ENCODE data around the gene NOS1AP.

Gene NOS1AP

GRCh38 chr1:162361349-162361748 is 291.9 kb downstream of the NOS1AP start:
- H3K23ac ChIP-seq (ENCODE audit: low read length), result no peak overlapping the region
- H2BK15ac ChIP-seq (replicated peaks; ENCODE audit: low read depth), result no peak overlapping the region
- H3K27me3 ChIP-seq (ENCODE audit: insufficient read depth, low read length, poor library complexity), result no peaks in the 10 kb centered on the region
- no peak overlapping the region for H2AK5ac ChIP-seq (ENCODE audit: low read length)
- no peak overlapping the region for H3K4ac ChIP-seq (ENCODE audit: low read depth, low read length)
- H3K4me2 ChIP-seq (ENCODE audit: low read length), result no peak overlapping the region
- no CpG with 5 or more reads among the region's 5 CpGs for WGBS (ENCODE audit: extremely low coverage, insufficient coverage, low lambda C conversion rate)
- H3K9ac ChIP-seq (ENCODE audit: low read length), result no peak overlapping the region
- H3K79me2 ChIP-seq (ENCODE audit: control insufficient read depth, insufficient read depth, low read length), result no peaks in the 10 kb centered on the region
- no peaks in the 10 kb centered on the region for H3K4me1 ChIP-seq (ENCODE audit: control insufficient read depth, low read depth, low read length)
- no peak overlapping the region for H3K18ac ChIP-seq (ENCODE audit: low read length)
- no peaks in the 10 kb centered on the region for H3K79me1 ChIP-seq (ENCODE audit: low read length)
- no peak for DNase-seq
- no peak overlapping the region for H4K5ac ChIP-seq (ENCODE audit: low read length)
- H2BK5ac ChIP-seq (ENCODE audit: low read length), result no peak overlapping the region
- no peak overlapping the region for H3K27ac ChIP-seq (ENCODE audit: low read depth, low read length)
- H4K8ac ChIP-seq (ENCODE audit: low read depth, low read length), result no peak overlapping the region
- no peak overlapping the region for H3K56ac ChIP-seq (ENCODE audit: low read length)
- H2BK120ac ChIP-seq (ENCODE audit: low read depth, low read length), result no peak overlapping the region
- H3K4me3 ChIP-seq (ENCODE audit: low read length), result no peak overlapping the region
- H3K36me3 ChIP-seq (ENCODE audit: control insufficient read depth, insufficient read depth, low read length), result no peaks in the 10 kb centered on the region

GRCh38 chr1:162363823-162364222 is 294.3 kb downstream of the NOS1AP start:
- Histone ChIP-seq H2BK120ac (ENCODE audit: low read depth, low read length) (no peak overlapping the region), H3K27me3 (ENCODE audit: insufficient read depth, low read length, poor library complexity) (no peaks in the 10 kb centered on the region), H3K18ac (ENCODE audit: low read length) (no peak overlapping the region), H2AK5ac (ENCODE audit: low read length) (no peak overlapping the region), H3K4me2 (ENCODE audit: low read length) (no peak overlapping the region), H3K9ac (ENCODE audit: low read length) (no peak overlapping the region), H3K27ac (ENCODE audit: low read depth, low read length) (no peak overlapping the region), H2BK15ac (replicated peaks; ENCODE audit: low read depth) (no peak overlapping the region), H4K8ac (ENCODE audit: low read depth, low read length) (no peak overlapping the region), H3K79me2 (ENCODE audit: control insufficient read depth, insufficient read depth, low read length) (no peaks in the 10 kb centered on the region), H3K4ac (ENCODE audit: low read depth, low read length) (no peak overlapping the region), H3K79me1 (ENCODE audit: low read length) (no peaks in the 10 kb centered on the region), H4K5ac (ENCODE audit: low read length) (no peak overlapping the region), H3K23ac (ENCODE audit: low read length) (no peak overlapping the region), H3K4me3 (ENCODE audit: low read length) (no peak overlapping the region), H3K4me1 (ENCODE audit: control insufficient read depth, low read depth, low read length) (no peaks in the 10 kb centered on the region), H3K56ac (ENCODE audit: low read length) (no peak overlapping the region), H3K36me3 (ENCODE audit: control insufficient read depth, insufficient read depth, low read length) (no peaks in the 10 kb centered on the region), H2BK5ac (ENCODE audit: low read length) (no peak overlapping the region)
- DNase-seq, result no peak
- WGBS (ENCODE audit: extremely low coverage, insufficient coverage, low lambda C conversion rate), result no CpG with 5 or more reads among the region's 3 CpGs

- Histone ChIP-seq H3K9ac (ENCODE audit: low read length) (no peak overlapping the region), H2BK15ac (replicated peaks; ENCODE audit: low read depth) (no peak overlapping the region), H2AK5ac (ENCODE audit: low read length) (no peak overlapping the region), H4K8ac (ENCODE audit: low read depth, low read length) (no peak overlapping the region), H4K5ac (ENCODE audit: low read length) (no peak overlapping the region), H3K18ac (ENCODE audit: low read length) (no peak overlapping the region), H3K4me3 (ENCODE audit: low read length) (no peak overlapping the region), H3K27ac (ENCODE audit: low read depth, low read length) (no peak overlapping the region), H2BK5ac (ENCODE audit: low read length) (no peak overlapping the region), H2BK120ac (ENCODE audit: low read depth, low read length) (no peak overlapping the region), H3K79me2 (ENCODE audit: control insufficient read depth, insufficient read depth, low read length) (no peaks in the 10 kb centered on the region), H3K23ac (ENCODE audit: low read length) (no peak overlapping the region), H3K36me3 (ENCODE audit: control insufficient read depth, insufficient read depth, low read length) (no peaks in the 10 kb centered on the region), H3K79me1 (ENCODE audit: low read length) (no peaks in the 10 kb centered on the region), H3K4me2 (ENCODE audit: low read length) (no peak overlapping the region), H3K56ac (ENCODE audit: low read length) (no peak overlapping the region), H3K4ac (ENCODE audit: low read depth, low read length) (no peak overlapping the region), H3K4me1 (ENCODE audit: control insufficient read depth, low read depth, low read length) (no peaks in the 10 kb centered on the region), H3K27me3 (ENCODE audit: insufficient read depth, low read length, poor library complexity) (no peaks in the 10 kb centered on the region)
- DNase-seq, result no peak
- WGBS (ENCODE audit: extremely low coverage, insufficient coverage, low lambda C conversion rate), result no CpG with 5 or more reads among the region's 1 CpG
Measured at GRCh38 chr1:162364498-162364897, 295.0 kb downstream of the NOS1AP start.

GRCh38 chr1:162365284-162366020 is 296.0 kb downstream of the NOS1AP start:
- Histone ChIP-seq H2BK5ac (ENCODE audit: low read length) (no peak overlapping the region), H3K4me1 (ENCODE audit: control insufficient read depth, low read depth, low read length) (no peaks in the 10 kb centered on the region), H3K9ac (ENCODE audit: low read length) (no peak overlapping the region), H3K4ac (ENCODE audit: low read depth, low read length) (no peak overlapping the region), H3K27ac (ENCODE audit: low read depth, low read length) (no peak overlapping the region), H2BK15ac (replicated peaks; ENCODE audit: low read depth) (no peak overlapping the region), H3K4me2 (ENCODE audit: low read length) (no peak overlapping the region), H2BK120ac (ENCODE audit: low read depth, low read length) (no peak overlapping the region), H4K5ac (ENCODE audit: low read length) (no peak overlapping the region), H4K8ac (ENCODE audit: low read depth, low read length) (no peak overlapping the region), H3K56ac (ENCODE audit: low read length) (no peak overlapping the region), H3K27me3 (ENCODE audit: insufficient read depth, low read length, poor library complexity) (no peaks in the 10 kb centered on the region), H3K18ac (ENCODE audit: low read length) (no peak overlapping the region), H2AK5ac (ENCODE audit: low read length) (no peak overlapping the region), H3K23ac (ENCODE audit: low read length) (no peak overlapping the region), H3K4me3 (ENCODE audit: low read length) (no peak overlapping the region), H3K79me2 (ENCODE audit: control insufficient read depth, insufficient read depth, low read length) (no peaks in the 10 kb centered on the region), H3K36me3 (ENCODE audit: control insufficient read depth, insufficient read depth, low read length) (no peaks in the 10 kb centered on the region), H3K79me1 (ENCODE audit: low read length) (no peaks in the 10 kb centered on the region)
- WGBS (ENCODE audit: extremely low coverage, insufficient coverage, low lambda C conversion rate), result no CpG with 5 or more reads among the region's 10 CpGs
- no peak for DNase-seq

GRCh38 chr1:162366149-162366548 is 296.7 kb downstream of the NOS1AP start:
- H3K4me3 ChIP-seq (ENCODE audit: low read length), result no peak overlapping the region
- no peaks in the 10 kb centered on the region for H3K79me1 ChIP-seq (ENCODE audit: low read length)
- no peak overlapping the region for H3K23ac ChIP-seq (ENCODE audit: low read length)
- no peak overlapping the region for H2BK120ac ChIP-seq (ENCODE audit: low read depth, low read length)
- H3K79me2 ChIP-seq (ENCODE audit: control insufficient read depth, insufficient read depth, low read length), result no peaks in the 10 kb centered on the region
- no peak overlapping the region for H3K56ac ChIP-seq (ENCODE audit: low read length)
- H3K27me3 ChIP-seq (ENCODE audit: insufficient read depth, low read length, poor library complexity), result no peaks in the 10 kb centered on the region
- H3K9ac ChIP-seq (ENCODE audit: low read length), result no peak overlapping the region
- H4K8ac ChIP-seq (ENCODE audit: low read depth, low read length), result no peak overlapping the region
- H3K4me2 ChIP-seq (ENCODE audit: low read length), result no peak overlapping the region
- H3K36me3 ChIP-seq (ENCODE audit: control insufficient read depth, insufficient read depth, low read length), result no peaks in the 10 kb centered on the region
- no peak overlapping the region for H2BK15ac ChIP-seq (replicated peaks; ENCODE audit: low read depth)
- no peak overlapping the region for H4K5ac ChIP-seq (ENCODE audit: low read length)
- DNase-seq, result no peak
- no peak overlapping the region for H2AK5ac ChIP-seq (ENCODE audit: low read length)
- no peak overlapping the region for H2BK5ac ChIP-seq (ENCODE audit: low read length)
- H3K4me1 ChIP-seq (ENCODE audit: control insufficient read depth, low read depth, low read length), result no peaks in the 10 kb centered on the region
- no peak overlapping the region for H3K18ac ChIP-seq (ENCODE audit: low read length)
- H3K27ac ChIP-seq (ENCODE audit: low read depth, low read length), result no peak overlapping the region
- H3K4ac ChIP-seq (ENCODE audit: low read depth, low read length), result no peak overlapping the region
- no CpG with 5 or more reads among the region's 4 CpGs for WGBS (ENCODE audit: extremely low coverage, insufficient coverage, low lambda C conversion rate)

- H4K8ac ChIP-seq (ENCODE audit: low read depth, low read length), result no peak overlapping the region
- H3K79me2 ChIP-seq (ENCODE audit: control insufficient read depth, insufficient read depth, low read length), result no peaks in the 10 kb centered on the region
- H3K4ac ChIP-seq (ENCODE audit: low read depth, low read length), result no peak overlapping the region
- no peak overlapping the region for H3K23ac ChIP-seq (ENCODE audit: low read length)
- H3K4me2 ChIP-seq (ENCODE audit: low read length), result no peak overlapping the region
- no peaks in the 10 kb centered on the region for H3K4me1 ChIP-seq (ENCODE audit: control insufficient read depth, low read depth, low read length)
- H2BK15ac ChIP-seq (replicated peaks; ENCODE audit: low read depth), result no peak overlapping the region
- DNase-seq, result no peak
- H4K5ac ChIP-seq (ENCODE audit: low read length), result no peak overlapping the region
- no peak overlapping the region for H3K4me3 ChIP-seq (ENCODE audit: low read length)
- H3K36me3 ChIP-seq (ENCODE audit: control insufficient read depth, insufficient read depth, low read length), result no peaks in the 10 kb centered on the region
- no peak overlapping the region for H2BK5ac ChIP-seq (ENCODE audit: low read length)
- H3K18ac ChIP-seq (ENCODE audit: low read length), result no peak overlapping the region
- H3K27ac ChIP-seq (ENCODE audit: low read depth, low read length), result no peak overlapping the region
- no peak overlapping the region for H3K9ac ChIP-seq (ENCODE audit: low read length)
- H3K27me3 ChIP-seq (ENCODE audit: insufficient read depth, low read length, poor library complexity), result no peaks in the 10 kb centered on the region
- no CpG with 5 or more reads among the region's 9 CpGs for WGBS (ENCODE audit: extremely low coverage, insufficient coverage, low lambda C conversion rate)
- H3K56ac ChIP-seq (ENCODE audit: low read length), result no peak overlapping the region
- H3K79me1 ChIP-seq (ENCODE audit: low read length), result no peaks in the 10 kb centered on the region
- no peak overlapping the region for H2AK5ac ChIP-seq (ENCODE audit: low read length)
- H2BK120ac ChIP-seq (ENCODE audit: low read depth, low read length), result no peak overlapping the region
Measured at GRCh38 chr1:162366671-162367070, 297.2 kb downstream of the NOS1AP start.
